HepG2 (cell line): Measurements from ENCODE around the gene PNPLA1. TPM values are rescaled to one million over a fixed set of nuclear protein-coding genes. Genes with fewer than 3 reads are reported as not detected.
A peak's percentile ranks its signal among the peaks of the same experiment; 100 is the strongest.

Source experiments
- ARHGAP35 ChIP-seq: sonication (generic); formaldehyde crosslinking; IDR thresholded peaks from 2 replicates; pipeline ENCODE4 v1.9.0; 2022; ENCODE audit warnings: mild to moderate bottlenecking, inconsistent platforms, moderate library complexity, missing genetic modification reagents, borderline replicate concordance
- ARID4A ChIP-seq: sonication (generic); formaldehyde crosslinking; IDR thresholded peaks from 2 replicates; pipeline ENCODE4 v1.5.0; 2020; ENCODE audit warnings: mild to moderate bottlenecking, missing genetic modification reagents, borderline replicate concordance
- ARID5B ChIP-seq: IDR thresholded peaks from 2 replicates; pipeline ENCODE4 v1.4.0; 2020; ENCODE audit warnings: mild to moderate bottlenecking, missing genetic modification reagents
- ATF2 ChIP-seq: sonication (generic); formaldehyde crosslinking; IDR thresholded peaks from 2 replicates; pipeline ENCODE4 v1.4.0; 2020; ENCODE audit warnings: missing genetic modification reagents
- ERF ChIP-seq: IDR thresholded peaks from 2 replicates; pipeline ENCODE4 v1.6.1; 2018; ENCODE audit warnings: missing biosample characterization, missing genetic modification reagents
- HOXA3 ChIP-seq: sonication (generic); formaldehyde crosslinking; IDR thresholded peaks from 2 replicates; pipeline ENCODE4 v1.5.0; 2020; ENCODE audit warnings: missing genetic modification reagents
- MLLT10 ChIP-seq: sonication (generic); formaldehyde crosslinking; IDR thresholded peaks from 2 replicates; pipeline ENCODE4 v1.4.0; 2020; ENCODE audit warnings: missing genetic modification reagents
- MZF1 ChIP-seq: sonication (generic); formaldehyde crosslinking; IDR thresholded peaks from 2 replicates; pipeline ENCODE4 v1.8.1; 2023; ENCODE audit warnings: mild to moderate bottlenecking, missing genetic modification reagents, borderline replicate concordance
- NCOR1 ChIP-seq: fragments of 200-600 bp; sonication (generic); IDR thresholded peaks from 2 replicates; pipeline ENCODE4 v1.7.0; 2017; ENCODE audit warnings: antibody characterized with exemption, low read length, borderline replicate concordance
- PBX2 ChIP-seq: IDR thresholded peaks from 2 replicates; pipeline ENCODE4 v1.6.1; 2016; ENCODE audit warnings: control low read depth
- RFXAP ChIP-seq: sonication (generic); formaldehyde crosslinking; IDR thresholded peaks from 2 replicates; pipeline ENCODE4 v1.4.0; 2020; ENCODE audit warnings: missing genetic modification reagents, borderline replicate concordance
- TARDBP ChIP-seq: sonication (generic); formaldehyde crosslinking; IDR thresholded peaks from 2 replicates; pipeline ENCODE4 v1.8.0; 2022; ENCODE audit warnings: mild to moderate bottlenecking, missing genetic modification reagents
- ZFP62 ChIP-seq: sonication (generic); formaldehyde crosslinking; IDR thresholded peaks from 2 replicates; pipeline ENCODE4 v1.4.0; 2020; ENCODE audit warnings: missing genetic modification reagents
- ZNF234 ChIP-seq: sonication (generic); formaldehyde crosslinking; conservative IDR thresholded peaks from 2 replicates; pipeline ENCODE4 v1.5.1; 2020; ENCODE audit warnings: mild to moderate bottlenecking, missing genetic modification reagents
- ZNF550 ChIP-seq: sonication (generic); formaldehyde crosslinking; IDR thresholded peaks from 2 replicates; pipeline ENCODE4 v1.4.0; 2020; ENCODE audit warnings: mild to moderate bottlenecking, missing genetic modification reagents, borderline replicate concordance
- ZNF691 ChIP-seq: sonication (generic); formaldehyde crosslinking; IDR thresholded peaks from 2 replicates; pipeline ENCODE4 v1.4.0; 2020; ENCODE audit warnings: missing genetic modification reagents, low read depth, mild to moderate bottlenecking, borderline replicate concordance
- polyA plus RNA-seq, 8 experiments: library from polyadenylated mRNA; depleted of rRNA in 3 of 8; stranded (reverse) in 7 of 8; unstranded in 1 of 8; fragments of >200 nt; fragmentation: Illumina TruSeq in 4 of 8; extraction: Trizol in 4 of 8; gene quantifications; 2 replicates each; pipeline versions ENCODE4 v1.2.1 to v1.2.3, GENCODE V29; 2011 to 2016; ENCODE audit warnings: low read depth in 4 of 8, missing spikeins in 1 of 8, mixed read lengths in 1 of 8; ENCODE audit not compliant: insufficient read depth in 1 of 8
- total RNA-seq, 5 experiments: library from RNA; depleted of rRNA; stranded (reverse); fragments of >200 nt; fragmentation: Illumina TruSeq; extraction: Trizol; gene quantifications; 2 replicates each; pipeline ENCODE4 v1.2.3, GENCODE V29; 2016; ENCODE audit warnings: low read depth in 1 of 5

PNPLA1 gene
- total and polyA plus RNA-seq, 2 of the 13 experiments (the other 11 are each of a cell fraction or from before 2014, with no cell fraction given) = not detected

- TF ChIP-seq ARID4A (CRISPR knock-in tag) = peak; percentile 52; the same call in 1 of the 2 replicates
- peak; percentile 53; the same call in 1 of the 2 replicates for TF ChIP-seq ARID5B
- TF ChIP-seq MLLT10 (CRISPR knock-in tag) = no peak
- no peak for TF ChIP-seq ZFP62 (CRISPR knock-in tag)
- TF ChIP-seq PBX2 (CRISPR knock-in tag) = no peak
- 0 out of 2 replicates have a peak, but pooled peaks have one; percentile 35 for TF ChIP-seq ZNF550 (CRISPR knock-in tag)
- no peak for TF ChIP-seq RFXAP (CRISPR knock-in tag)
- TF ChIP-seq NCOR1 = no peak
- peak; percentile 83 for TF ChIP-seq ERF (CRISPR knock-in tag)
- TF ChIP-seq ATF2 (CRISPR knock-in tag) = 0 out of 2 replicates have a peak, but pooled peaks have one; percentile 42
- peak; percentile 40; the same call in 1 of the 2 replicates for TF ChIP-seq ZNF691 (CRISPR knock-in tag)
- TF ChIP-seq ARHGAP35 (CRISPR knock-in tag) = no peak
- peak; percentile 55; the same call in 1 of the 2 replicates for TF ChIP-seq HOXA3 (CRISPR knock-in tag)
- TF ChIP-seq TARDBP = no peak
- TF ChIP-seq MZF1 = no peak
- no peak for TF ChIP-seq ZNF234 (CRISPR knock-in tag)
Measured at GRCh38 chr6:36302227-36302976, 32.5 kb downstream of the PNPLA1 start (continued).
